HTERT RPE-1 (cell line): ENCODE data around the gene GABRP.
"Not testable (repeated sequence)": the region's sequence is repeated elsewhere in the genome, so short reads cannot be mapped to it uniquely, and the experiment has no call there.

Experiments used
- in situ Hi-C: fragments of 300-500 bp; cut with MboI; formaldehyde crosslinking; loops from 4 replicates; pipeline ENCODE4 v1.14.3; 2020; ENCODE audit warnings: low sequenced_read_pairs

The GABRP gene

DNA sequence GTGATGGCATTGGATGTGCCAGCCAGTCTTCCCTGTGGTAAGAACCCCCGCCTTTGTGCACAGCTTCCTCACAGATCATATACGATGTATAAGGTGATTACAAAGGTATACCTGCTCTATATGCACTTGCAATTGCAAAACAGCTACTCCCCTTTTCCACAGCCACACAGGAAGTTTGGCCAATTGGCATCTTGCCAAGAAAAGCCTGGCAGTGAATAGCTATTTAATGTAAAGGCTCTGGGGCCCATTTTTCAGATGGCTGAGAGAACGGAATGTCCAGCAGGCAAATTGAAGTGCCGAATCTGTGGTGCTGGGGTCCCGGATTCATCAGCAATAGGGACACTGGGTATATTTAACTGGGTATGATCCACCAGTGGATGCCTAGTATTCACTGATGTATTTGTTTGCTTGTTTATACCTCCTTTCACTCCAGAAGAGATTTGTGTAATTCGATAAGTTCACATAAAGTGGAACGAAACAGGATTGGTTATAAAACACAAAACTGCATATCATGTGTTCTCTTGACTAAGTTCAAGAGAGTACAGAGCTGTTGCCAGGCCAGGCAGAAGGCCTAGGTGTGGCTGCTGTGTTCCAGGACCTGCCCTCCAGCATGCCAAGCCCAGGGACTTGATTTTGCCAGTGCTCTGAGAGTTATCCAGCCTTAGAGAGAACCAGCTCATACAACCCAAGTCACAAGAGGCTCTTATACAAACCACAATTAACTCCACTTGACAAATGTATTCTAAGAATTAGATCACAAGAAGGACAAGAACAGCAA is 27.7 kb upstream of the GABRP start:
- in situ Hi-C loops = no loop called here

DNA sequence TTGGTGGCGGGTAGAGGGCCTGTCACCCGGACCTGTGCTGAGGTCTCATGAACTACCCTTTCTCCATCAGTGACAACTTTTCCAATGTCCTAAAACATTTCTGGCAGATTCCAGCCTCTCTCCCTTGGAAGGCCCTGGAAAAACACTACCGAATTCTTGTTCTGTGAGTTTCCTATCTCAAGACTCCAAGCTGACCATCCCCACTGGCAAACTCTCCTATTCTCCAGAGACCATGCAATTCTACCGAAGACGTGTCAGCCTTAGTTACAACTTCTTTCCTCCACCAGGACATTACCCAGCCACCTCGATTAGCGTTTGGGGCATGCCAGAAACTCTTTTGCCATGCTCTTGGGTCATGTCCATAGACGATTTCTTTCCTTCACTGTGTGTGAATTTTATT is 26.8 kb upstream of the GABRP start:
- in situ Hi-C loops = no loop called here

DNA sequence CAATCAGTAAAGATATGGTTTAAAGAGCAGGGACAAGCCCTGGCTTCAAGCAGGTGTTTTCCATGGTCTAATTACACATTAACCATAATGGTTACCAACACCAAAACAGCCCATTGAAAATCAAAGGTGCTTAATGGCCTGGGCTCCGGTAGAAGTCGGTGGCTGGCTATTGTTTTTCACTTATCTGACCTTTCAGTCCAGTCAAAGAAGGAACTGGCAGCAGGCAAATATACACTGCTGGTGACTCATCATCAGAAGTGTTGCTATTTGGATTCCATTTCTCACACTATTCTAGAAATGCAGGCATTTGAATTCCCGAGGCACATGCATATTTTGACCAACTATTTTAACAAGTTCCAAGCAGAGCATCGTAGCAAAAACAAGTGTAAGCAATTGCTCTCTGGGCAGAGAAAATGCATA is 26.3 kb upstream of the GABRP start:
- in situ Hi-C loops = no loop called here

DNA sequence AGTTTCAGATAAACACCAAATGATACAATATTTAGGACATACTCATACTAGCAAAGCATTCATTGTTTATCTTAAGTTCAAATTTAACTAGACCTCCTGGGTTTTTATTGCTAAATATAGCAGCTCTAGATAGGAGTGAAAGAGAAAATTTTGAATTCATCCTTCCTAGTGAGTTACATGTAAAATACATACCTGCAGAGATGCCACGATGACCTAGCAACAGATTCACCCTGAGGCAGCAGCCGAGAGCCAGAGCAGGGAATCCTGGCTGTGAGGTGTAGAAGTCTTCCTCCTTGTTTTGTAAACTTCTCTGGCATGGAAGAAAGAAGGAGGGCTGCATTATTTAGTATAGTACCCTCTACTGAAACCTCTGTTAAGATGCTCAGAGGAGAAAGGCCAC is 25.9 kb upstream of the GABRP start:
- in situ Hi-C loops = no loop called here

DNA sequence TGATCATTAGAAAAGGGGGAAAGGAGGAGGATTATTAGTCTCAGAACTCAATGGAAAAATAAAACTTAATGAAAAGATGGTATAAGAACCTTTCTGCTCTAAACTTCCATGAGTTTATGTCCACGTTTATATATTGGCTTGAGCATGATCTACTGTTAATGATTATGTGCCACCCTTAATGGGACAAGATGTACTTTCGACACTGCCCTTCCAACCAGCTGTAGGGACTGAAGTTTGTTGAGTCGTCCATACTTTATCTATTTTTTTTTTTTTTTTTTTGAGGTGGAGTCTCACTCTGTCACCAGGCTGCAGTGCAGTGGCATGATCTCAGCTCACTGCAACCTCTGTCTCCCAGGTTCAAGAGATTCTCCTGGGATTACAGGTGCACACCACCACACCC is 25.0 kb upstream of the GABRP start:
- in situ Hi-C loops = no loop called here

DNA sequence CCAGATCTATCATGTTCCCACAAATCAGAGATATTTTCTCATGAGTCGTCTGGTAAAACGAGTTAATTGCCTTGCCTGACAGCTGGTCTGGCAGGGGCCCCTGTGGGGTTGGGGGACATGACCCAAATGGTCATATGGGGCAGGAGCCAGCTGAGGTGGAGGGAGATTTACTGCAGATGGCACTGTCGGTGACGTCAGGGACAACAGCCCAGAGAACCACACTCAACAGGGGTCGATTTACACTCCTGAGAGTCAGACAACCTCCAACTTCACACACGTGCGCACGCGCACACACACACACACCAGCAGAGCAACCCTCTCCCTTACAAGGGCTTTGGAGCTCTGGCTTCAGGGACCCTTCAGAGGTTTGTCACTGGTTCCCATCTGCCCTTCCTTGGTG is 23.4 kb upstream of the GABRP start:
- in situ Hi-C loops = no loop called here

DNA sequence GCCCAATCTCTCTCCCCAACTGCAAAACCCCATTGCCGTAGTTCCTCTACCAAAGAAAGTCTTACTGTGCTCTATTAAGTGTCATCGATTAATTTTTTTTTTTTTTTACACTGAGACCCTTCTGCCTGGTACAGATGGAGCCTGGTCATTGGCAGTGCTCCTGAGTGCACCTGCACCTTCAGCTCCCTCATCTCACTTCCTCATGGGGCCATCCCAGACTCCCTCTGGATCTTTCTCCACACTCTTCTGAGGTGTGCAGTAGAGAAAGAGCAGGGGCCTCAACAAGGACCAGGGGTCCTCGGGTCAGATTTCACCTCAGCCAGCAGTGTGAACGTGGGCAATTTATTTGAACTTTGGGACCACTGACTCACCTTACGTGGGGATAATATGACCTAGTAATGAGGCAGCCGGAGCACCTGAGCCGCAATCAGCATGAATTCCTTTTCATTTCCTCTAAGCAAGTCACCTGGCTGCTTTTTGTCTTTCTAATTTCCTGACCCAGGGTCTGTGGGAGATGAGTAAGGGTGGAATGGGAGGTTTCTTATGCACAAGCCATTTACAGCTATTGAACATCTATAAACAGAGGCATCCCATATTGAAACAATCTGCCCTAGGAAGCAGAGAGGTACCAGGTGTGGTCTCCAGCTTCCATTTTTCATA is 22.3 kb upstream of the GABRP start:
- in situ Hi-C loops = no loop called here

DNA sequence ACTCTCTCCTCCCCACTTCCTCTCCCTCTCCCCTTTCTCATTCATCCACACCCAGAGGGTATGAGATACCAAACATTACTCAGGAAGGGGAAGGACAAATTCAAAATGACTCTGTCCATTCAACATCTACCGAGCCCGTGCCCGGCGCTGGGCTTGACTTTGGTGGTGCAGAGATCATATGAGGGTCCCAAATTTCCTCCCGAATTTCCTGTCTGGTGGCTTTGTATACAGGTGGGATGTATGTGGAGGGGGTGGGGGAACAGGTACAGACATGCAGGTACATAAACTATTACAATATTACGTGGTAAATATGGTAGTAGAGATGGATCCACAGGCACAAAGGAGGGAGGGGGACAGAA is 21.8 kb upstream of the GABRP start:
- in situ Hi-C loops = no loop called here

DNA sequence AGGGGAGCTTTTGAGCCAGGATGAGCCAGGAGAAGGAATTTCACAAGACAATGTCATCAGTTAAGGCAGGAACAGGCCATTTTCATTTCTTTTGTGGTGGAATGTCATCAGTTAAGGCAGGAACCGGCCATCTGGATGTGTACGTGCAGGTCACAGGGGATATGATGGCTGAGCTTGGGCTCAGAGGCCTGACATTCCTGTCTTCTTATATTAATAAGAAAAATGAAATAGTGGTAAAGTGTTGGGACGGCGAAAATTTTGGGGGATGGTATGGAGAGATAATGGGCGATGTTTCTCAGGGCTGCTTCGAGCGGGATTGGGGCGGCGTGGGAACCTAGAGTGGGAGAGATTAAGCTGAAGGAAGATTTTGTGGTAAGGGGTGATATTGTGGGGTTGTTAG is 21.2 kb upstream of the GABRP start:
- in situ Hi-C loops = not testable (repeated sequence)

DNA sequence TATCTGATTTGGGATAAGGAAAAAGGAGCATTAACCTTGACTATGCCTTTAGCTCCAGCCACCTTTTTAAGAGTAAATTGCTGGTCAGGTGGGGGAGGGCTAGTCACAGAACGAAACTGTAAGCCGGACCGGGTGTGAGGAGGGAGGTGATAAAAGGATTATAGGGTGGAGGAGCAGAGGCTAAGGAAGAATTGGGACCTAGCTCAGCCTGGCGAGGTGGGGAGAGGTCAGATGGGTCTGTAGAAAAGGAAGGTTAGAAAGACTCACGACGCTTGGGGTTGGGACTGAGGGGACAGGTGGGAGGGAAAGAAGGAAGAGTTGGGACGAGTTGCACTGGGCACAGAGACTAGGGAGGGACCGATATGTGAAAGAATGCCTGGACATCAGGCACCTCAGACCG is 17.7 kb upstream of the GABRP start:
- in situ Hi-C loops = not testable (repeated sequence)

DNA sequence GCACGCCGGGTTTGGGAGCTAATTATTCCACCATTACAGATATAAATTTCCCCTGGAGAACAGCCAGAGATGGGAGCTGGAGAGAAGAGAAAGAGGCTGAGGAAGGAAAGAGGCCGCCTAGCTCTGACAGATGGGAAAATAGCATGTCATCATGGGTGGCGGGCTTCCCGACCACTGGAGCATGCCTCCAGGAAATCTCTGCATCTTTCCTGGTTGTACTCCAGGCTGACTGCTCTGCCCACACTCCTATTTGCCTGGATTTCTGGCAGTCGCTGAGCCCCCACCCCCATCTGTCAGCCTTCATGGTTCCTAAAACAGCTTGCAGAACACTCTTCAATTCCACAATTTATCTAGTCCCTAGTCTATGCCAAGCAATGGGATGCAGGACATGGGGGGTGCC is 14.3 kb upstream of the GABRP start:
- in situ Hi-C loops = no loop called here

DNA sequence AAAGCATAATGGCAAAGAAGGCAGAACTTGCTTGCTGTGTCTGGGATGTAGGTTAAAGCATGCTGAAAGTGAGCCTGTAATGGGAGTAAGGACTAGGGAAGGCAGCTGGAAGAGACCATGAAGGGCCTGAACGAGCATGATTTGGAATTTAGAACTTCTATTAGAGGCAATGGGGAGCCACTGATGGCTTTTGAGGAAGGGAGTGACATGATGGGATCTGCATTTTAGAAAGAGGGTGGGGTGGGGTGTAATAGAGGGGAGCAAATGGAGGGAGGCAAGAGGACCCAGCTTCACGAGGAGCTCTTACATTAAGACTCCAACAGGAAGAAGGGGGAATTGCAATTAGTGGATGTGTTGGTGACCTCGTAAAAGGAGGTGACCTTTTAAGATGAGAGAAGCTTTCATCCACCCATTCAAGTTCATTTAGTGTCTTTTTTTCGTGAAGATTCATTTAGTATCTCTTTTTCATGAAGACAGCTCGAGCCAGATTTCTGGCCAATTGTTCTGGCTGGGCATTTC is 13.6 kb upstream of the GABRP start:
- in situ Hi-C loops = no loop called here

DNA sequence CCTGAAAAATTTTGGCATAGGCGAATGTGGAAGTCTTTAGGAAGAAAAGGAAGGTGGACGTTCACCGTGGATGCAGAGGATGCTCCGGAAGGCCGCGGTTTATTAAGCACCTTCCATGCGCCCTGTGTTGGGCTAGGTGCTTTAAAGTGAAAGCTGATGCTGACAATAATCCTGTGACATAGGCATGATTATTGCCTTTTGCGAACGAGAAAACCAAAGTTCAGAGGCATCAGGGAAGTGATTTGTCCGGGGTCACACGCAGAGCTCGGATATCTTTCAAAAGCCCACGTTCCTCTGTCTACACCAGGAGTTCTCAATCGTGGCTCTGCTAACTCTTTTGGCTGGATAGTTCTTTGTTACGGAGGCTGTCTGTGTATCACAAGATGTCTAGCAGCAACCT is 12.0 kb upstream of the GABRP start:
- in situ Hi-C loops = no loop called here

DNA sequence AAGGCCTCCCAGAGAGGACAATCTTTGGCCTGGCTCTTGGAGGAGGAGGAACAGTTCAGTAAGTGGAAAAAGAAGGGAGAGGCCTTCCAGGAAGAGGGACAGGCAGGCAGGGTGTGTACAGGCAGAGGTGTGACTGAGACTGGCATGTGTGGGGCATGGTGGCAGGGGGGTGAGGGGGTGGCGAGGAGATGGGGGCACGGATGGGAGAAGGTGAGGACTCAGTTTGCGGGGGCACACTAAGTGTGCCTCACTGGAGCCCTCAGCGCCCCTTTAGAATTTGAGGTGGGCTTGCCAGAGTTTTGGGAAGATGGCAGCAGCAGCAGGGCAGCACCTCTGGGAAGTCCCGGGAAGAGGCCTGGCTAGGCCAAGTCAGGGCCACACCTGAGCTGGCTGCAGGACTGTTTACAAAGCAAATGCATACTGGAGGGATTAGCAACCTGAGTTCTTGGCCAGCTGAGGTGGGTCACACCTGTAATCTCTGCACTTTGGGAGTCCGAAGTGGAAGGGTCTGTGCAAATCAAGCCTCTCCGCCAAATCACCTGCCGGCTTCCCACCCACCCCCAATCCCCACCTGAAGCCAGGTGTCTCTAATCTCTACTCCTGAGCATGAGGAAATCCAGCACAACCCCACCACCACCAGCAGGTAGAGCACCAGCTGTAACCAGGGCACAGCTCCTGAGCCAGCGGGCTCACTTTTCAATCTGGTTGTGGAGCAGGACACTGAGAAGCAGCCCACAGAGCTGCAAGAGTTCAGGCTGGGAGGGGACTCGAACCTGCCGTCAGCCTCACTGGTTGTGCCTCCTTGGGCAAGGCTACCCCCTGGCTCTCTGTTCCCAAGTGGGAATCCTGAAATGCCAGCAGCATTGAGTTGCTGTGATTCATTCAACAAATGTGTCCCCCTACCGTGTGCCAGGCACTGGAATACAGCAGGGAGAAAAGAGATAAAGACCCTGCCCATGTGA is 10.2 kb upstream of the GABRP start:
- in situ Hi-C loops = no loop called here

DNA sequence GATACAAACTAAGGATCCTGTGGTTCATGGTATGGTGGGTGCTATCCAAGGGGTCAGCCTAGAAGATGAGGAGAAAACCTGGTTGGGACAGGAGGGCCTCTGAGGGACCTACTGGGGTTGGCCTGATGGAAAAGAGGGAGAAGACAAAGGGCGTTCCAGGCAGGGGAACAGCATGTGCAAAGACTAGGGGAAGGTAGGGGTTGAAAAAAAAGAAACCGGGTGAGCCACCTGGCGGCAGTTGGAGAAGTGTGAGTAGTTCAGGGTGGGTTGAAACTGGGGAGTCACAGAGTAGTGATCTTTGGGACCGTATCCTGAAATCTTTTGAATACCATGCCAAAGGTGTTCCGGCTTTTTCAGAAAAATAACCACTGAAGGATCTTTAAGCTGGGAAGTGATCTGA is 8.7 kb upstream of the GABRP start:
- in situ Hi-C loops = no loop called here

DNA sequence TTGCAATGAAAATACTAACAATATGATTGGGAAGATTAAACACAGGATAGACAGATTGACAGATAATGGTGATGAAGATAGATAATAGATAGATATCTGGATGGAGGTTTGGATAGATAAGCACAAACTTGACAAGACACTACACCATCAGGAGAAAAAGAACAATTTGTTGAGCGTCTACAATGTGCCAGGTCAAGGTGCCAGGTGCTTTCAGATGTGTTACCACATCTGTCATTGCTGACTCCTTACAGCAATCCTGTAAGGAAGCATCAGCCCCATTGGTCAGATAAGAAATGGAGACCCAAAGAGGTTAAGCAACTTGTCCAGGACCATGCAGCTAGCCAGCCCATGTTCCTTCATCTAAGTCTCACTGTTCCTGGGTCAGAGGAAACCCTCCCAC is 1.6 kb upstream of the GABRP start:
- in situ Hi-C loops = no loop called here

DNA sequence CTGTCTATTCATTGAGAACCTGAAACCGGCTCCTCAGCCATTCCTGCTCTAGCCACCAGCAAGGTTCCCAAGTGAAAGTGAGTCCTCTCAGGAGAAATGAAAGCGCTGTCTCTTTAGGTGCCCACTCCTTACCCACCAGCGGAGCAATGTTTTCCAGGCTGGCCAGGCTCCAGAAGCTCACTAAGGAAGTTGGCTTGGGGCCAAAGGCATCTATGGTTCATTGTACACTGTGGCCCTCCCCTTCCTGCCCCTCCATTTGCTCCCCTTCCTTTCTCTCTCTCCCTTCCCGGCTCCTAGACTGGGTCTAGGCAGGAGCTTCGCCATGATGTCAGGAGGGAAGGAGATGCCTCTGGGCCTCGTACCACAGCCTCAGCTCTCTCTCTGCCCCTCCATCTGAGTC is 1.1 kb upstream of the GABRP start:
- in situ Hi-C loops = no loop called here

DNA sequence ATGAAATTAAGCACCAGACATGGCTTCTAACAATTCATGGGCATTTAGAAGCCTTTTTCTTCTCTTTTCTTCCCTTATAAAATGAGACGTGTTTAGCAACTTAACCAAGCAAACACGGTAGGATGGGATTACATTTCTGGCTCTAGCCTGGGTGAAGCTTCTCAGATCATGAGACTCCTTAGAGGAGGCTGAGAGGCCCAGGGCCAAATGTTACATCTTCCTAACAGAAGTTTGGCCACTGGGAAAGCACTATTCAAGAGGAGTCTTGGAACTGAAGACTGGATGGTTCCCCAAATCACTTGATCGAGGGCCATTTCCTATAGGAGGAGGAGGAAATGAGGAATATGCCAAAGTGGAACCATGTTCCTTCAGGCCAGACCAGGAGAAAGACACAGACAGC is 1.9 kb downstream of the GABRP start:
- in situ Hi-C loops = no loop called here

DNA sequence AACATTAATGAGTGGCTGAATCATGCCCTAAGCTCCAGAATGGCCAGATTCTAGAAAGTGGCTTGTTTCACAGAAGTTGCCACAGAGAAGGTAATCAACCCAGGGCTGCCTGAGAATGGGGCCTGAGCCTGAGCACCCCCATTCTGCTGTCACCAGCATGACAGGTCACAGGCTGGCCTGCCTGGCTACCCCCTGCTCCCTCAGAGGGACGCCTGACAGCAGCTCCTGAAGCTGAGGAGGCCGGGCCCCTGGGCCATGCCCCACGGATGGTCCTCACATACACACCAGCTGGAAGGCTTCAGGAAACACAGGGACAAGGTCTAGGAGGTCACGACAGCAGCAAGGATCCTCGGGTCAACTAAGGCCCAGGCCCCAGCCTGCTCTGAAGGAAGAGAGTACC is 3.7 kb downstream of the GABRP start:
- in situ Hi-C loops = no loop called here

DNA sequence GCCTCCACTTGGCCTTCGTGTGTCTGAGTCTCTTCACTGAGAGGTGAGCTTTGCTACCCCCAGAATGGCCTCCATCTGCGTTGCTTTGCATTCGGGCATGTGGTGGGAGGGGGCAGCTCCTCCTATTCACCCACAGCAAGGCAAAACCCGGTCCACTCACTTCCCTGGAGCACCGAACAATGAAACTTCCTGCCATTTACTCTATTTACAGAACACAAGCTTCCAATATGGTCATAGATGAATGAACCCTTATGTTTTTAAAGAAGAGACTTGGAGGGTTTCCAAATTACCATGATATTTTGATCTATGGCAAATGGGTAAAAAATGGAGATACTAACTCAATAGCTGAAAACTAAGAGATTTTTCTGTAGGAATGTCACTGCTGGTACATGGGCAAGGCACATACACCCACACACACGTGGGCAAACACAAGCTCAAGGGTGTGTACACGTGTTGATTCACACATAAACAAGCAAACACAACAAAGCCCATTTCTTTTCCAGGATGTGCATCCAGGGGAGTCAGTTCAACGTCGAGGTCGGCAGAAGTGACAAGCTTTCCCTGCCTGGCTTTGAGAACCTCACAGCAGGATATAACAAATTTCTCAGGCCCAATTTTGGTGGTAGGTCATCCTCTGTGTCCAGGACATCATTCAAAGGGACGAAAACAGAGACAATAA is 5.2 kb downstream of the GABRP start:
- in situ Hi-C loops = no loop called here
